ENCODE measurements around the gene ACSF3.

Gene ACSF3

DNA sequence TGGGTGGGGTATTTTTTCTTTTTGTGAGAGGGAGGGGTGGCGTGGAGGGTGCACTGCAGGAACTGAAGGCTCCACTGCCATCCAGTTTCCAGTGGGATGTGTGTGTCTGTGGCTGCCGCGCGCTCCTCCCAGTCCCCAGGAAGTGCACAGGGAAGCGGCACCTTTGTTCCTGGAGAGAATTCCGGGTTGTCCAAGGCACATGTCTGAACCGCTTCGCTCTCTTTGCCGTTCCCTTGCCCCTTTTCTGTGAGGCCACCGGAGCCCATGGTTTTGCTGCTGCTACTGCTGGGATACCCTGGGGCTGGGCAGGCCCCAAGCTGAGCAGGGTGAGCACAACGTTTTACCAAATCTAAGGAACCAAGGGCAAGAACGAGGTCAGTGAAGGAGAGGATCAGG is 19.5 kb downstream of the ACSF3 start:
- H3K4me3 ChIP-seq (replicated peaks; ENCODE audit: low read depth, low read length) = no peak overlapping the region

GRCh38 chr16:89113661-89114060 is 20.0 kb downstream of the ACSF3 start:
- Histone ChIP-seq H3K27me3 (replicated peaks; ENCODE audit: control insufficient read depth, insufficient read depth, low read length) (no peaks in the 10 kb centered on the region), H3K4me3 (replicated peaks; ENCODE audit: low read depth, low read length) (peak overlapping the region; percentile 49; the same call in 1 of the 2 replicates), H3K36me3 (ENCODE audit: control insufficient read depth, insufficient read depth, low read length) (peaks cover 29% of the 10 kb centered on the region)
- TF ChIP-seq, protein P1, sequence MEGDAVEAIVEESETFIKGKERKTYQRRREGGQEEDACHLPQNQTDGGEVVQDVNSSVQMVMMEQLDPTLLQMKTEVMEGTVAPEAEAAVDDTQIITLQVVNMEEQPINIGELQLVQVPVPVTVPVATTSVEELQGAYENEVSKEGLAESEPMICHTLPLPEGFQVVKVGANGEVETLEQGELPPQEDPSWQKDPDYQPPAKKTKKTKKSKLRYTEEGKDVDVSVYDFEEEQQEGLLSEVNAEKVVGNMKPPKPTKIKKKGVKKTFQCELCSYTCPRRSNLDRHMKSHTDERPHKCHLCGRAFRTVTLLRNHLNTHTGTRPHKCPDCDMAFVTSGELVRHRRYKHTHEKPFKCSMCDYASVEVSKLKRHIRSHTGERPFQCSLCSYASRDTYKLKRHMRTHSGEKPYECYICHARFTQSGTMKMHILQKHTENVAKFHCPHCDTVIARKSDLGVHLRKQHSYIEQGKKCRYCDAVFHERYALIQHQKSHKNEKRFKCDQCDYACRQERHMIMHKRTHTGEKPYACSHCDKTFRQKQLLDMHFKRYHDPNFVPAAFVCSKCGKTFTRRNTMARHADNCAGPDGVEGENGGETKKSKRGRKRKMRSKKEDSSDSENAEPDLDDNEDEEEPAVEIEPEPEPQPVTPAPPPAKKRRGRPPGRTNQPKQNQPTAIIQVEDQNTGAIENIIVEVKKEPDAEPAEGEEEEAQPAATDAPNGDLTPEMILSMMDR (IDR thresholded peaks at IDR 0.05; ENCODE audit: insufficient read depth, low read length, poor library complexity, severe bottlenecking) = no peak
- DNase-seq (ENCODE audit: extremely low read depth, insufficient read length) = peak; percentile 78

More for the DNA sequence above, 19.5 kb downstream of the ACSF3 start:
- no peaks in the 10 kb centered on the region for H3K27me3 ChIP-seq (replicated peaks; ENCODE audit: control insufficient read depth, insufficient read depth, low read length)
- H3K36me3 ChIP-seq (ENCODE audit: control insufficient read depth, insufficient read depth, low read length) = peaks cover 29% of the 10 kb centered on the region
- TF ChIP-seq, protein P1 (IDR thresholded peaks at IDR 0.05; ENCODE audit: insufficient read depth, low read length, poor library complexity, severe bottlenecking) = no peak
- DNase-seq (ENCODE audit: extremely low read depth, insufficient read length) = no peak

GRCh38 chr16:89114159-89114981 is 20.7 kb downstream of the ACSF3 start:
- DNase-seq (ENCODE audit: extremely low read depth, insufficient read length) = peak; percentile 26
- TF ChIP-seq, protein P1 (IDR thresholded peaks at IDR 0.05; ENCODE audit: insufficient read depth, low read length, poor library complexity, severe bottlenecking) = no peak
- no peaks in the 10 kb centered on the region for H3K27me3 ChIP-seq (replicated peaks; ENCODE audit: control insufficient read depth, insufficient read depth, low read length)
- peaks cover 29% of the 10 kb centered on the region for H3K36me3 ChIP-seq (ENCODE audit: control insufficient read depth, insufficient read depth, low read length)
- peak overlapping the region; percentile 49 for H3K4me3 ChIP-seq (replicated peaks; ENCODE audit: low read depth, low read length)

- H3K36me3 ChIP-seq (ENCODE audit: control insufficient read depth, insufficient read depth, low read length) = peaks cover 30% of the 10 kb centered on the region
- TF ChIP-seq, protein P1 (IDR thresholded peaks at IDR 0.05; ENCODE audit: insufficient read depth, low read length, poor library complexity, severe bottlenecking) = no peak
- H3K4me3 ChIP-seq (replicated peaks; ENCODE audit: low read depth, low read length) = peak overlapping the region; percentile 49
- H3K27me3 ChIP-seq (replicated peaks; ENCODE audit: control insufficient read depth, insufficient read depth, low read length) = no peaks in the 10 kb centered on the region
- DNase-seq (ENCODE audit: extremely low read depth, insufficient read length) = peak; percentile 82
These were observed 21.7 kb downstream of the ACSF3 start for GRCh38 chr16:89115216-89115861.

GRCh38 chr16:89116341-89117226 is 22.9 kb downstream of the ACSF3 start:
- Histone ChIP-seq H3K27me3 (replicated peaks; ENCODE audit: control insufficient read depth, insufficient read depth, low read length) (no peaks in the 10 kb centered on the region), H3K4me3 (replicated peaks; ENCODE audit: low read depth, low read length) (no peak overlapping the region), H3K36me3 (ENCODE audit: control insufficient read depth, insufficient read depth, low read length) (peaks cover 35% of the 10 kb centered on the region)
- peak; percentile 9 for DNase-seq (ENCODE audit: extremely low read depth, insufficient read length)
- TF ChIP-seq, protein P1 (IDR thresholded peaks at IDR 0.05; ENCODE audit: insufficient read depth, low read length, poor library complexity, severe bottlenecking) = no peak
